Suprapubic skin (tissue), 4 donors: Measurements from ENCODE around the gene CACNB4.

Experiments used
- CTCF ChIP-seq, 2 donors: fragments of 200-600 bp in 1 of 2; fragments of 450-650 bp in 1 of 2; sonication (generic) in 1 of 2; IDR thresholded peaks; one replicate each; pipeline ENCODE4 v1.5.1; 2016 to 2019; ENCODE audit warnings: antibody characterized with exemption in 2 of 2, mild to moderate bottlenecking in 1 of 2, moderate library complexity in 1 of 2
- POLR2A ChIP-seq, 2 donors: fragments of 450-650 bp; IDR thresholded peaks; one replicate each; pipeline ENCODE4 v1.6.1; 2017; ENCODE audit warnings: antibody characterized with exemption in 2 of 2, mild to moderate bottlenecking in 2 of 2, moderate library complexity in 2 of 2
- POLR2AphosphoS5 ChIP-seq, 3 donors: sonication (generic); formaldehyde crosslinking; IDR thresholded peaks; one replicate each; pipeline ENCODE4 v1.6.1; 2017; ENCODE audit warnings: antibody characterized with exemption in 3 of 3

DNA sequence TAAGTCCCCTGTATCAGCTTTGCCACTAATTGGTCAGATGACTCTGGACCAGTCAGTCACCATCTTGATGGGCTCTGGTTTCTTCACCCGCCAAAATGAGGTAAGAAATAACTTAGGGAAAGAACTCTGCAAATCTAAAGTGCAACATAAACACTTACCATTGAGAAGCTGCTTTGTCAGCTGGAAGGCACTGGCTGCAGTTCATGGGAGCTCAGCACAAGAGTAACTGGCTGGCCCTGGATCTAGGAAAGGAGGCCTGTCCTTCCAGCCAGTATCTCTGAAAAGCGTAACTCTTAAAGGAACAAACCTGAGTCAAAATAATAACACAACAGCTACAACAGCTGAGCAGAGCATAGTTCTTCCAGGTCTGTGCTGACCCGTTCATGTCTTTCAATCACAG lies 123.9 kb downstream of the CACNB4 start:
- no peak for TF ChIP-seq CTCF (IDR thresholded peaks at IDR 0.05)
- no peak for TF ChIP-seq POLR2A (IDR thresholded peaks at IDR 0.05)
- no peak for TF ChIP-seq POLR2AphosphoS5 (IDR thresholded peaks at IDR 0.05)
